ENCODE results near the gene TRIM60.
"Not testable (repeated sequence)": the region's sequence is repeated elsewhere in the genome, so short reads cannot be mapped to it uniquely, and the experiment has no call there.

DNA sequence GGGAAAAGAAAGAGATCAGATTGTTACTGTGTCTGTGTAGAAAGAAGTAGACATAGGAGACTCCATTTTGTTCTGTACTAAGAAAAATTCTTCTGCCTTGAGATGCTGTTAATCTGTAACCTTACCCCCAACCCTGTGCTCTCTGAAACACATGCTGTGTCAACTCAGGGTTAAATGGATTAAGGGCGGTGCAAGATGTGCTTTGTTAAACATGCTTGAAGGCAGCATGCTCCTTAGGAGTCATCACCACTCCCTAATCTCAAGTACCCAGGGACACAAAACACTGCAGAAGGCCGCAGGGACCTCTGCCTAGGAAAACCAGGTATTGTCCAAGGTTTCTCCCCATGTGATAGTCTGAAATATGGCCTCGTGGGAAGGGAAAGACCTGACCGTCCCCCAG lies 29.8 kb upstream of the TRIM60 start:
- not testable (repeated sequence) for TF ChIP-seq POLR2A (IDR thresholded peaks at IDR 0.05)
- TF ChIP-seq, protein P1, sequence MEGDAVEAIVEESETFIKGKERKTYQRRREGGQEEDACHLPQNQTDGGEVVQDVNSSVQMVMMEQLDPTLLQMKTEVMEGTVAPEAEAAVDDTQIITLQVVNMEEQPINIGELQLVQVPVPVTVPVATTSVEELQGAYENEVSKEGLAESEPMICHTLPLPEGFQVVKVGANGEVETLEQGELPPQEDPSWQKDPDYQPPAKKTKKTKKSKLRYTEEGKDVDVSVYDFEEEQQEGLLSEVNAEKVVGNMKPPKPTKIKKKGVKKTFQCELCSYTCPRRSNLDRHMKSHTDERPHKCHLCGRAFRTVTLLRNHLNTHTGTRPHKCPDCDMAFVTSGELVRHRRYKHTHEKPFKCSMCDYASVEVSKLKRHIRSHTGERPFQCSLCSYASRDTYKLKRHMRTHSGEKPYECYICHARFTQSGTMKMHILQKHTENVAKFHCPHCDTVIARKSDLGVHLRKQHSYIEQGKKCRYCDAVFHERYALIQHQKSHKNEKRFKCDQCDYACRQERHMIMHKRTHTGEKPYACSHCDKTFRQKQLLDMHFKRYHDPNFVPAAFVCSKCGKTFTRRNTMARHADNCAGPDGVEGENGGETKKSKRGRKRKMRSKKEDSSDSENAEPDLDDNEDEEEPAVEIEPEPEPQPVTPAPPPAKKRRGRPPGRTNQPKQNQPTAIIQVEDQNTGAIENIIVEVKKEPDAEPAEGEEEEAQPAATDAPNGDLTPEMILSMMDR (IDR thresholded peaks at IDR 0.05) = not testable (repeated sequence)

Data from lower leg skin (tissue), 3 donors.